Fibroblast of upper back skin (primary cell): Measurements from ENCODE around the gene PIKFYVE.
"Not testable (repeated sequence)": the region's sequence is repeated elsewhere in the genome, so short reads cannot be mapped to it uniquely, and the experiment has no call there.

ENCODE experiments used
- DNase-seq: peaks from one replicate; pipeline ENCODE4 v3.0.0-alpha.2; 2013

PIKFYVE gene

GRCh38 chr2:208363485-208363884, 97.4 kb downstream of the PIKFYVE start:
- peak; percentile 92 for DNase-seq

- DNase-seq = no peak
Observed at GRCh38 chr2:208366215-208367127, 100.4 kb downstream of the PIKFYVE start.

DNA sequence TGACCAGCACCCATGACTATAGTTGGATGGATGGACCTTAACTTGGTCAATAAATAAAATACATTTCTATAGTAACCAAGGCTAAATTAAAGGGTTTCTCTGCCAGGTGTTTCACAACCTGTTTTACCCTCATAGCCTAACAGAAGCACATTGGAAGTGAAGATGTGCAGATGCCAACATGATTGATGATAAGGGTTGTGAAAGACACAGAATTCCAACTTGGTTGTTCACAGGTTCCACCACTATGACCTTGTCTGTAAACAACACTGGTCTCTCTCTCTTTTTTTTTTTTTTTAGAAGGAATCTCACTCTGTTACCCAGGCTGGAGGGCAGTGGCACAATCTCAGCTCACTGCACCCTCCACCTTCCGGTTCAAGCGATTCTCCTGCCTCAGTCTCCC, 103.0 kb downstream of the PIKFYVE start:
- DNase-seq = peak; percentile 12

DNA sequence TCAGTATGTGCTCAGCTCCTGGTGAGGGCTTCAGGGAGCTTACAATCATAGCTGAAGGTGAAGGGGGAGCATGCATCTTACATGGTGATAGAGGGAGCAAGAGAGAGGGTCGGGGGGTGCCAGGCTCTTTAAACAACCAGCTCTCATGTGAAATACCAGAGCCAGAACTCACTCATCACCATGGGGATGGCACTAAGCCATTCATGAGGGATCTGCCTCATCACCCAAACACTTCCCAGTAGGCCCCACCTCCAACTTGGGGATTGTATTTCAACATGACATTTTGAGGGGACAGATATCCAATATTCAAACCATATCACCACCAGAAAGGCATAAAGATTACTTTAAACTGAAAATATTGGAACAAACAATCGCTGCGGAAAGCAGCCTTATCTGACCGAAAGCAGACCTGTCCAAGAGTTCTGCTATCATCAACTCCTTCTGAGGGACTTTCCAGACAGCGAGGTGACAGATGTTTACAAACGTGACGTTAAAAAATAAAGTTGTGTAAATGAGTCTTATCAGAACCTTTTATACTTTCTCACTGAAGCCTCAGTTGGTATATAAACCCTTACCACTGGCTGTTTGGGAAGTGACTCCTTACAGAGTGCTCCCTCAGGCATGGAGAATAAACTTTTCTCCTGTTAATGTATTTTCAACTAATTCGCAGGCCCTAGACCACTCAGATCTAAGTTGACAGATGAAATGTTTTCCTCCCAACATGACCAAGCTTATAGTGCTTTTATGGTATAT, 105.0 kb downstream of the PIKFYVE start:
- DNase-seq = peak; percentile 22

DNA sequence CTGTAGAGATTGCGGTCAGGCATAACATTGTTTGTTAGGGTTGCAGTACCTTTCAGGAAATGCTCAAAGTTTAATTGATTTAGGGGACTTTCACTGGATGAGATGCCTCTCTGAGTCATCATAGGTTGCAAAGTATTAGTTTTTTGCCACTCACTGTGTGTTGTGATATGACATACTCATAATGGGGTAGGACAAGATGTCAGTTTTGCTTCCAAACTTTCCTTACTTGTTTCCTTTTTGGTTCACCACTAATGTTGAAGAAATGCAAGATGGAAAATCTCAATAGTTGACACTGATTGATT, 105.5 kb downstream of the PIKFYVE start:
- DNase-seq = no peak

DNA sequence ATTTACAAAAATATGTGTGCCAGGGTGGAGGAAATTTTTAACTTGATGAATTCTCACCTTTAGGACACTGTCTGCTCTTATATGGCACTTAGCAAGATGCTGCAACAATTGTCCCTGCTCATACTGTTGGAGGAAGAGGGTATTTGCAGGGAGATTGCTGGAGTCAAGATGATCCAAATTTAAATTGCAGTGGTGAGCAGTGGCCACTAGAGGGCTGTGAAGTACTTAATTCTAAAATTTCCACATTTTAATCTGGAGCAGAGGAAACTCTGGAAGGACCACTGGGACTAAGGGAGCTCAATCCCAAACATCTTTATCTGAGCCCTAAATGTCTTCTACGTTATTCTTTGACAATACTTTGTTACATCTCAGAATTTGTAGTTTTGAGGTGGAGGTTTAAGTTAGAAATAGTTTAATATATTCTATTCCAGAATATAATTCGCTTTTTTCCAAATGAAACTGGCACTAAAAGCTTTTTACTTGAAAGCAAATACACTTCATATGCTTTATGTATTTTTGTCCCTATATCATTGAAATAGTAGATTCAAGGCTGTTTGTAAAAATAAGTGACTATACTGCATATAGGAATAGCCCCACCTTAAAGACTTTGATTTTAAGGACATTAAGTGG, 107.5 kb downstream of the PIKFYVE start:
- peak; percentile 50 for DNase-seq

DNA sequence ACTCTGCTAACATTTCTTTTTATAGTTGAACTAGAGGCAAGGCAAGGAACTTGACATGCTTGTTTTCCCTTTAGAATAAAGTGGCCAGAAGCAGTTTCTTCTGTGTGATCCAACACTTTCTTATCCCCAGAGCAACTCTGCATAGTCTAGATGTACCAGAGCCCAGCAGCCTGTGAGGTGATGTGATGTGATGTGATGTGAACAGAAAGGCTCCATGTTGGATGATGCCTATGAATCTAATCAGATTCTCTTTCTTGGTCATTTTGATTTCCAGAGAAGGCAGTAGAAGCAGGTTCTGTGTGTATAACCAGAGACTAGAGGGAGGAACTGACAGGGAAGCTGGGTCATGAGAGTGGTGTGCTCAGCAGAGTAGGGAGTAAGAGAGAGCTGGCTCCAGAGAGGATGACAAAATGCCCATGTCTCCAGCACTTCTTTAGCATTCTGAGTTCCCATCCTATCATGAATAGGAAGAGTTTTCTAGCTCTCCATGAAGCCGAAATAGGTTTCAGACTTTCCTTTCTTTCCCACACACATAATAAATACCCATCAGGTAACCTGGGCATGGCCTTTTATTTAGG, 109.5 kb downstream of the PIKFYVE start:
- DNase-seq = no peak

DNA sequence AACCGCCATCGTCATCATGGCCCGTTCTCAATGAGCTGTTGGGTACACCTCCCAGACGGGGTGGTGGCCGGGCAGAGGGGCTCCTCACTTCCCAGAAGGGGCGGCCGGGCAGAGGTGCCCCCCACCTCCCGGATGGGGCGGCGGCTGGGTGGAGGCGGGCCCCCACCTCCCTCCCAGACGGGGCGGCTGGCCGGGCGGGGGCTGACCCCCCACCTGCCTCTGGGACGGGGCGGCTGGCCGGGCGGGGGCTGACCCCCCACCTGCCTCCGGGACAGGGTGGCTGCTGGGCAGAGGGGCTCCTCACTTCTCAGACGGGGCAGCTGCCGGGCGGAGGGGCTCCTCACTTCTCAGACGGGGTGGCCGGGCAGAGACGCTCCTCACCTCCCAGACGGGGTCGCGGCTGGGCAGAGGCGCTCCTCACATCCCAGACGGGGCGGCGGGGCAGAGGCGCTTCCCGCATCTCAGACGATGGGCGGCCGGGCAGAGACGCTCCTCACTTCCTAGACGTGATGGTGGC, 111.3 kb downstream of the PIKFYVE start:
- not testable (repeated sequence) for DNase-seq

- DNase-seq = no peak
Observed at GRCh38 chr2:208379192-208379591, 113.1 kb downstream of the PIKFYVE start.

DNA sequence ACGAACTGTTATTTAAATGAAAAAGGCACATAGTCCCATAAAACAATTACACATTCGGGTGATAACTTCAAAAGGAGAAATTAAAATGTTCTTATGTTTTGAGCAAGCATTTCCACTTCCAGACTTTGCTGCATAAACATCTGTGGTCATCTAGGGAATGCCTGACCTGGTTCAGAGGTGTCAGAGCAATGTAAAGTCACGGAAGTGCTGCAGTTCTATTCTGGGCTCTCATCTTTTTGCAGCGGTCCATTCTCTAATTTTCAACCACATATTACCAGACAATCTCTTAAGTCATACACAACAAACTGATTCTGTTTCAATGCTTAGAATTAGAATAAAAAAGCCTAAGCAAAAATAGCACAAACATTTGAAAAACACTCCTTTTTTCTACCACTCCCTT, 118.6 kb downstream of the PIKFYVE start:
- DNase-seq = no peak

DNA sequence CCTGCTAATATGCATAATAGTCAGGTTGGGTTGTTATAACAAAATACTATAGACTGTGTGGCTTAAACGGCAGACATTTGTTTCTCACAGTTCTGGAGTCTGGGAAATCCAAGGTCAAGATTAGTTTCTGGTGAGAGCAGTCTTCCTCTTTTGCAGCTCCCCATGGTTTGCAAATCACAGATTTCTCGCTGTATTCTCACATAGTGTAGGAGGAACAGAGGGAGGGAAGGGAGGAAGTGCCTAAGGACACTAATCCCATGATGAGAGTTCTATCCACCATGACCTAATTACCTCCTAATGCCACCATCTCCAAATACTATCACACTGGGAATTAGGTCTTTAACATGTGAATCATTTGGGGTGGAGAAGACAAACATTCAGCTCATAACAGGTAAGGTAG, 120.5 kb downstream of the PIKFYVE start:
- DNase-seq = no peak

DNA sequence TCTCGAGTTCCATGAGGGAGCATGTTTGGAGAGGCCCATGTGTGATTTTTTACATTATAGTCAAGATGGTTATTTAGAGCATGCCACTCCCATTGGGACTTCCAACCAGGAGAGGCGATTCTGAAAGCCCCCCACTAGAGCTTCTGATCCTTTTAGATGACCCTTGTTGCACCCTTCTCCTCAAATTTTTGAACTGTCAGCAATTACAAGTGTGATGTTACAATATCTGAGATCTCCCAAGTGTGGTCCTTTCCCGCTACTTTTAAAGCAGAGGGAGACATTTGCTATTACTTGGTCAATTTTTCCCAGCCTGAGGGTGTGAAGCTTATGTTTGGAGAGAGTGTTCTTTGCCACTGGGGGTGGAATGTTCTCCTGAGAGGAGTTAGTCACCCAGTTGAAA, 123.9 kb downstream of the PIKFYVE start:
- no peak for DNase-seq

DNA sequence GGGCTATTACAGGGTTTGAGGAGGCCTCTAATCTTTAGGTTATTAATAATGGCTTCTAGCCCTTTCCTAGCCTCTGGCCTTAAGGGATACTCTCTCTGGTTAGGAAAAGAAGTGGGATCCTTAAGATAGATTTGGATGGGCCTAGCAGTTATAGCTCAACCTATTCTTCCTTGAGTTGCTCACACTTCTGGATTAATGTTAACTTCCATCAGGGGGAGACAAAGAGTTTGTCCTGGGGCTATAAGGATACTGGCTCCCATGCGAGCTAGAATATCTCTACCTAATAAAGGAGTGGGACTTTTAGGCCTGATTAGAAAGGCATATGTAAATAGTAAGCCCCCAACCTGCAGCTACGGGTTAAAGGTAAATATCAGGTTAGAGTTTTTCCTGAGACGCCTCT, 126.2 kb downstream of the PIKFYVE start:
- DNase-seq = no peak

DNA sequence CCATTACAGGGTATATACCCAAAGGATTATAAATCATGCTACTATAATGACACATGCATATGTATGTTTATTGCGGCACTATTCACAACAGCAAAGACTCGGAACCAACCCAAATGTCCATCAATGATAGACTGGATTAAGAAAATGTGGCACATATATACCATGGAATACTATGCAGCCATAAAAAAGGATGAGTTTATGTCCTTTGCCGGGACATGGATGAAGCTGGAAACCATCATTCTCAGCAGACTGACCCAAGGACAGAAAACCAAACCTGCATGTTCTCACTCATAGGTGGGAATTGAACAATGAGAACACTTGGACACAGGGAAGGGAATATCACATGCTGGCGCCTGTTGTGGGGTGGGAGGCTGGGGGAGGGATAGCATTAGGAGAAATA, 130.7 kb downstream of the PIKFYVE start:
- DNase-seq = not testable (repeated sequence)

DNA sequence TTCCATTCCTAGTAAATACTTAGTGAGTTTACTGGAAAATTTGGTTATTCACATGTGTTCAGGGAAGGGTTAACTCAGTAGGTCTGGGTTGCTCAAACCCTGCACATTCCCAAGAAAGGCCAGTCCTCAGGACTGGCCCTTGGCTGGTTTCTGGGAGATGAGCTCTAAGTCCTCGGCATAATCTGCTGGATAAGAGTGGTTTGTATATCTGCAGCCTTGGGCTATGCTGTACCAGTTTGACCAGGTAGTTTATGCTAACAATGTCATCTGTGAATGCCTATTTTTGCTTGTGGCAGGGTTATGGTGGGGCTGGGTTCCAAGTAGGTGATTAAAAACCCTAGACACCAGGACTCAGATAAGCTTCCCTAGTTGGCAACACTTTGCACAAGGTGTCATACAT, 133.1 kb downstream of the PIKFYVE start:
- DNase-seq = no peak

GRCh38 chr2:208406474-208407451, 140.7 kb downstream of the PIKFYVE start, which contains the start of gene PTH2R:
TSS of gene PTH2R (plus strand) at chr2:208406792. CDS start at chr2:208407044, 252 bp downstream.
- no peak for DNase-seq

GRCh38 chr2:208407667-208408066, 141.6 kb downstream of the PIKFYVE start:
- DNase-seq = no peak
